Body of pancreas (tissue), 4 donors: ENCODE results near the gene CDCA3. TPM values are rescaled to one million over a fixed set of nuclear protein-coding genes. Genes with fewer than 3 reads are reported as not detected.
"Not testable (repeated sequence)": the region's sequence is repeated elsewhere in the genome, so short reads cannot be mapped to it uniquely, and the experiment has no call there.

Experiments used
- ATAC-seq: fragments of 150-250 bp; one replicate; pipeline ENCODE4 v1.9.1; 2016
- DNase-seq, 4 donors: peaks; one replicate each; pipeline ENCODE4 v3.0.0-alpha.2; 2019
- H3K27ac ChIP-seq, 4 donors: fragments of 200-600 bp; sonication (generic); 1 replicate in 3 of 4; 2 replicates in 1 of 4; pipeline versions ENCODE4 v1.5.1 to v1.6.1; 2016 to 2019; ENCODE audit warnings: mild to moderate bottlenecking in 1 of 4, mixed read lengths in 1 of 4, moderate library complexity in 1 of 4
- H3K27me3 ChIP-seq, 2 donors: fragments of 200-600 bp; sonication (generic); one replicate each; pipeline ENCODE4 v1.6.0; 2016; ENCODE audit warnings: mild to moderate bottlenecking in 1 of 2
- H3K36me3 ChIP-seq, 2 donors: fragments of 200-600 bp; sonication (generic); replicated peaks in 1 of 2; 2 replicates each; pipeline ENCODE4 v1.5.1; 2016; ENCODE audit warnings: low read depth in 2 of 2; ENCODE audit not compliant: insufficient read depth in 1 of 2
- H3K4me1 ChIP-seq: fragments of 200-600 bp; sonication (generic); one replicate; pipeline ENCODE4 v1.6.0; 2016
- H3K4me3 ChIP-seq, 2 donors: fragments of 200-600 bp; sonication (generic); 1 replicate in 1 of 2; 2 replicates in 1 of 2; pipeline ENCODE4 v1.5.1; 2016 to 2019
- H3K9me3 ChIP-seq, 3 donors: fragments of 200-600 bp; sonication (generic); 1 replicate in 2 of 3; 2 replicates in 1 of 3; pipeline ENCODE4 v1.5.1; 2016
- POLR2A ChIP-seq, 3 donors: fragments of 450-650 bp; IDR thresholded peaks; one replicate each; pipeline ENCODE4 v1.6.1; 2016; ENCODE audit warnings: antibody characterized with exemption in 3 of 3, mild to moderate bottlenecking in 2 of 3
- WGBS, 2 donors: methylation state at CpG; one replicate each; pipeline ENCODE4 v1.1.5; 2017; 5-methylcytosine and 5-hydroxymethylcytosine counted together
- intact Hi-C: fragments of 100-400 bp; cut with DNase I; formaldehyde crosslinking; loops from one replicate; pipeline ENCODE4 v1.15.1; 2023
- total RNA-seq, 2 donors: library from RNA; depleted of rRNA; stranded (reverse); fragments of >200 nt; gene quantifications; one replicate each; pipeline ENCODE4 v1.1.0, GENCODE V29; 2016
- TF ChIP-seq, protein P1 (sequence below), 7 experiments: fragments of 450-650 bp in 4 of 7; fragments of 200-600 bp in 3 of 7; sonication (generic) in 3 of 7; IDR thresholded peaks; one replicate each; pipeline ENCODE4 v1.5.1; 2016 to 2019; ENCODE audit warnings: antibody characterized with exemption in 7 of 7

CDCA3 gene
- total RNA-seq, 2 donors from 2014 or later, result 0.52 to 2.3 TPM

DNA sequence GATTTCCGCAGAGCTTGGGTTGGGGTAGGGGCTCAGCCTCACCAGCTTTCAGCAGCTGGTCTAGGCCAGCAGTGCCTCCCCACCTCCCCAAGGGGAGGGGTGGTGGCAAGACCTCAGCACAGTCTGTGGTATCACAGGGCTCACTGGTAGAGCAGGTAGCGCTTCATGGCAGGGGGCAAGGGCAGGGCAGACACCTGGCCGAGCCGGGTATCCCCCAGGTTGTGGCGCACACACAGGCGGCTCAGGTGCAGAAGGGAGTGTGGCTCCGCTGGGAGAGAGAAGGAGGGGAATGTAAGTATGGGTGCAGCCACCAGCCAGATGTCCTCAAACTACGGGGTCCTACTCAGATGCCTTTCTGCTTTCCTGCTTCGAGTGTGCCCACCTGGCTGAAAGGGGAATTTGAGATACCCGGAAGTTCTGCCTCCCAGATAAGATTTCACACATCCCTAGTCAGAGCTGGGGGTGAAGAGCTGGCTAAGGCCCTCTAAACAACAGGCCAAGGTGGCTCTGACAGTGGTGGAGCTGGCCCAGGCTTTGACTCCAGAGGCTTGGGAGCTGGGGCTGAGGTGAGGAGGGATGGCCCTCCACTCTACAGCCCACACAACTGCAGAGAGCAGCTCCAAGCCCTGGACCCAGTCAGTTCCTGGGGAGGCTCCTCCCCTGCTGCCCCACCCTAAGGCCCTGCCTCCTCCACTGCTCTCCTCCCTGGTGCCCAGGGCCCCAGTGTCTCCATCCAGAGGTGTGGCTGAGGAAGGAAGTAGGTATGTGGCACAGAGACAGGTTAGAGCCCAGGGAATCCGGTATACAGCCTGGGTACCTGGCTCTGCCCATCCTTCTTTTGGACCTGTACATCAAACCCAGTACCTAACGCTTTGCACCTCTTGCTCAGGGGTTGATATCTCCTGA lies 20.2 kb upstream of the CDCA3 start:
- no peaks in the 10 kb centered on the region for H3K27me3 ChIP-seq
- H3K9me3 ChIP-seq, result no peaks in the 10 kb centered on the region
- DNase-seq (no peak), ATAC-seq (no peak)
- H3K27ac ChIP-seq, result peak overlapping the region in 2 of 4 donors; percentile 54 to 82
- 59 to 69% methylated on average over 3 to 12 of the region's 12 CpGs for WGBS, 2 donors
- H3K4me3 ChIP-seq, result no peak overlapping the region
- peaks cover 47% of the 10 kb centered on the region for H3K4me1 ChIP-seq
- peaks cover 0 to 4% of the 10 kb centered on the region in 2 donors for H3K36me3 ChIP-seq
- intact Hi-C loops, result no loop called here
- TF ChIP-seq POLR2A (IDR thresholded peaks at IDR 0.05), result peak in 1 of 3 donors; percentile 7
- TF ChIP-seq, protein P1, sequence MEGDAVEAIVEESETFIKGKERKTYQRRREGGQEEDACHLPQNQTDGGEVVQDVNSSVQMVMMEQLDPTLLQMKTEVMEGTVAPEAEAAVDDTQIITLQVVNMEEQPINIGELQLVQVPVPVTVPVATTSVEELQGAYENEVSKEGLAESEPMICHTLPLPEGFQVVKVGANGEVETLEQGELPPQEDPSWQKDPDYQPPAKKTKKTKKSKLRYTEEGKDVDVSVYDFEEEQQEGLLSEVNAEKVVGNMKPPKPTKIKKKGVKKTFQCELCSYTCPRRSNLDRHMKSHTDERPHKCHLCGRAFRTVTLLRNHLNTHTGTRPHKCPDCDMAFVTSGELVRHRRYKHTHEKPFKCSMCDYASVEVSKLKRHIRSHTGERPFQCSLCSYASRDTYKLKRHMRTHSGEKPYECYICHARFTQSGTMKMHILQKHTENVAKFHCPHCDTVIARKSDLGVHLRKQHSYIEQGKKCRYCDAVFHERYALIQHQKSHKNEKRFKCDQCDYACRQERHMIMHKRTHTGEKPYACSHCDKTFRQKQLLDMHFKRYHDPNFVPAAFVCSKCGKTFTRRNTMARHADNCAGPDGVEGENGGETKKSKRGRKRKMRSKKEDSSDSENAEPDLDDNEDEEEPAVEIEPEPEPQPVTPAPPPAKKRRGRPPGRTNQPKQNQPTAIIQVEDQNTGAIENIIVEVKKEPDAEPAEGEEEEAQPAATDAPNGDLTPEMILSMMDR (IDR thresholded peaks at IDR 0.05), result no peak

DNA sequence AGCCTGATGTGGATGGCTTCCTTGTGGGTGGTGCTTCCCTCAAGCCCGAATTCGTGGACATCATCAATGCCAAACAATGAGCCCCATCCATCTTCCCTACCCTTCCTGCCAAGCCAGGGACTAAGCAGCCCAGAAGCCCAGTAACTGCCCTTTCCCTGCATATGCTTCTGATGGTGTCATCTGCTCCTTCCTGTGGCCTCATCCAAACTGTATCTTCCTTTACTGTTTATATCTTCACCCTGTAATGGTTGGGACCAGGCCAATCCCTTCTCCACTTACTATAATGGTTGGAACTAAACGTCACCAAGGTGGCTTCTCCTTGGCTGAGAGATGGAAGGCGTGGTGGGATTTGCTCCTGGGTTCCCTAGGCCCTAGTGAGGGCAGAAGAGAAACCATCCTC lies 19.2 kb upstream of the CDCA3 start:
- H3K27ac ChIP-seq, intact Hi-C loops, ATAC-seq: not testable (repeated sequence)

DNA sequence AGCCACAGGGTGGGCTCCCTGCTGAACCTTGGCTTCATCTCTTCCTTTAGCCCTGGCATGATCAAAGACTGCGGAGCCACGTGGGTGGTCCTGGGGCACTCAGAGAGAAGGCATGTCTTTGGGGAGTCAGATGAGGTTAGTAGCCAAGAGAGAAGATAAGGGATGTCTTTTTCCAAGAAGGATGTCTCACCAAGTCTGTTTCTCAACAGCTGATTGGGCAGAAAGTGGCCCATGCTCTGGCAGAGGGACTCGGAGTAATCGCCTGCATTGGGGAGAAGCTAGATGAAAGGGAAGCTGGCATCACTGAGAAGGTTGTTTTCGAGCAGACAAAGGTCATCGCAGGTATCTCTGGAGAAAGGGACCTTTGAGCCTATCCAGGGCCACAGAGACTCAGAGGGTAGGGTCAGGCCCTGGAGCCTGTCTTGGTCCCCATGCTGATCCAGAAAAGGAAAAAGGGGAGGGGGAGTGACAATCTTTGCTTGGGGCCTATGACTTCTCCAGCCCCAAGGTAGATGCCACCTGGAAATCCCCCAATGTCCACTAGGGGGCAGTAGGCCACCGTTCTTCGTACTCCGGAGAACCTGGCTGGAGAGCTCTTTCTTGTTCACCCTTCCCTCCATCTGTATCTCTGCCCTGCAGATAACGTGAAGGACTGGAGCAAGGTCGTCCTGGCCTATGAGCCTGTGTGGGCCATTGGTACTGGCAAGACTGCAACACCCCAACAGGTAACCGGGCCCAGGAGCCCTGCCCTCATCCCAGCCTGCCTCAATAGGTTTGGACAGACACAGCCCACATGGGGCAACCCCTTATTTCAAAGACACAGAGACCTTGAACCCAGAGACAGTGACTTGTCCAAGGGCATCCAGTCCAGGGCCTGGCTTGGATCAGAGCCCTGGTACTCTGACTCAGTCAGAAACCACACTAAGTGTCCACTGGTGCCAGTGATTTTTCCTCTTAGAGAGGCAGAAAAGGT lies 18.2 kb upstream of the CDCA3 start:
- intact Hi-C loops, result no loop called here
- peak; percentile 25 for ATAC-seq

More for the DNA sequence above, 19.2 kb upstream of the CDCA3 start:
- 54% methylated on average over 4 of the region's 4 CpGs for WGBS, 2 donors
- H3K36me3 ChIP-seq, DNase-seq, H3K4me3 ChIP-seq, H3K9me3 ChIP-seq, H3K27me3 ChIP-seq: not testable (repeated sequence)
- H3K4me1 ChIP-seq, result peaks cover 47% of the 10 kb centered on the region

DNA sequence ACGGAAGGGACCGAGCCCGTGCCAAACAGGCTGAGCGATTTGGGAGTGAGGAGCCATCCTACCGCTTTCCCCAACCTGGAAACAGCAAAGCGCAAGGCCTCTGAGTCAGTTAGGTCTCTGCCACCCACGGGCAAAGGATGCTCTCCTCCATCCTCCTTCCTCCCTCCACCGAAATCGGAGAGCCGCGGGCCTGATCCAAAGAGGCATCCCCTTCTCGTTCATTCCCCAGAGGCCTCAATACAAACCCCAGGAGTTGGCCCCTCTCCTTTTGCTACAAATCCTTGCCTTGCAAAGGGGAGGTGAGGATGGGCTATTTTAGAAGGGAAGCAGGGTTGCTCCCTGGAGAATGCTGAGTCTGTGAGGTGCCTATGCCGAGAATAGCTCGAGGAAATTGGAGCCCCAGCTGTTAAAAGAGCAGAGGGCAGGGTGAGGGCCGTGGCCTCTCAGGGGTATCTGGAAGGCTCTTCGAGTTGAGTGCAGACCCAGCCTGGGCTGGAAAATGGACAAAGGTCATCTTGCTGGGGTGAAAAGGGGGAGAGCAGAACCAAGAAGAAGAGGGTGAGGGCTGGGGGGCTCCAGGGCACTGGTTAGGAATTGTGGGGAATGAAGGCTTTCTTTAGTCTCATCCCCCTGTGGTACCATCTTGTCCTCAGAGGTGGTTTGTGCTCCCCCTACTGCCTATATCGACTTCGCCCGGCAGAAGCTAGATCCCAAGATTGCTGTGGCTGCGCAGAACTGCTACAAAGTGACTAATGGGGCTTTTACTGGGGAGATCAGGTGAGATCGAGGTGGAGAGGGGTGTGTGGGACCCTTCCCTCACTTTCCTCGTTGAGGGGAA lies 17.3 kb upstream of the CDCA3 start:
- no peak for TF ChIP-seq POLR2A (IDR thresholded peaks at IDR 0.05)
- TF ChIP-seq, protein P1 (IDR thresholded peaks at IDR 0.05), result no peak
- intact Hi-C loops, result no loop called here
- H3K4me1 ChIP-seq, result peaks cover 42% of the 10 kb centered on the region
- no peak for ATAC-seq
- no peak for DNase-seq
- 9 to 11% methylated on average over 20 to 22 of the region's 22 CpGs for WGBS, 2 donors
- peak overlapping the region; percentile 80 to 88 for H3K4me3 ChIP-seq
- no peaks in the 10 kb centered on the region for H3K9me3 ChIP-seq
- H3K27me3 ChIP-seq, result no peaks in the 10 kb centered on the region
- H3K36me3 ChIP-seq, result peaks cover 0 to 8% of the 10 kb centered on the region in 2 donors
- peak overlapping the region; percentile 83 to 96 (median 88) for H3K27ac ChIP-seq

More for the DNA sequence above, 18.2 kb upstream of the CDCA3 start:
- DNase-seq, result peak; percentile 86 to 90 (median 88)
- Histone ChIP-seq H3K36me3 (peaks cover 0 to 4% of the 10 kb centered on the region in 2 donors), H3K27ac (peak overlapping the region in 3 of 4 donors; percentile 20 to 96 (median 83)), H3K4me1 (peaks cover 47% of the 10 kb centered on the region), H3K9me3 (no peaks in the 10 kb centered on the region), H3K4me3 (no peak overlapping the region), H3K27me3 (no peaks in the 10 kb centered on the region)
- TF ChIP-seq POLR2A (IDR thresholded peaks at IDR 0.05), result no peak
- TF ChIP-seq, protein P1 (IDR thresholded peaks at IDR 0.05), result peak; percentile 86 to 95 (median 92)
- 23 to 27% methylated on average over 12 of the region's 12 CpGs for WGBS, 2 donors
